Vagina (tissue), 2 donors: ENCODE data around the gene CRELD1.

Experiments used
- POLR2AphosphoS5 ChIP-seq, 2 donors: sonication (generic); formaldehyde crosslinking; IDR thresholded peaks; one replicate each; pipeline ENCODE4 v1.9.0; 2017; ENCODE audit warnings: antibody characterized with exemption in 2 of 2, mild to moderate bottlenecking in 2 of 2, low read depth in 1 of 2; ENCODE audit not compliant: insufficient read depth in 1 of 2
- TF ChIP-seq, protein P1 (sequence below), 3 experiments: fragments of 450-650 bp in 2 of 3; fragments of 200-600 bp in 1 of 3; sonication (generic) in 1 of 3; IDR thresholded peaks; one replicate each; pipeline ENCODE4 v1.5.1; 2017 to 2019; ENCODE audit warnings: antibody characterized with exemption in 3 of 3, mild to moderate bottlenecking in 2 of 3, moderate library complexity in 2 of 3

DNA sequence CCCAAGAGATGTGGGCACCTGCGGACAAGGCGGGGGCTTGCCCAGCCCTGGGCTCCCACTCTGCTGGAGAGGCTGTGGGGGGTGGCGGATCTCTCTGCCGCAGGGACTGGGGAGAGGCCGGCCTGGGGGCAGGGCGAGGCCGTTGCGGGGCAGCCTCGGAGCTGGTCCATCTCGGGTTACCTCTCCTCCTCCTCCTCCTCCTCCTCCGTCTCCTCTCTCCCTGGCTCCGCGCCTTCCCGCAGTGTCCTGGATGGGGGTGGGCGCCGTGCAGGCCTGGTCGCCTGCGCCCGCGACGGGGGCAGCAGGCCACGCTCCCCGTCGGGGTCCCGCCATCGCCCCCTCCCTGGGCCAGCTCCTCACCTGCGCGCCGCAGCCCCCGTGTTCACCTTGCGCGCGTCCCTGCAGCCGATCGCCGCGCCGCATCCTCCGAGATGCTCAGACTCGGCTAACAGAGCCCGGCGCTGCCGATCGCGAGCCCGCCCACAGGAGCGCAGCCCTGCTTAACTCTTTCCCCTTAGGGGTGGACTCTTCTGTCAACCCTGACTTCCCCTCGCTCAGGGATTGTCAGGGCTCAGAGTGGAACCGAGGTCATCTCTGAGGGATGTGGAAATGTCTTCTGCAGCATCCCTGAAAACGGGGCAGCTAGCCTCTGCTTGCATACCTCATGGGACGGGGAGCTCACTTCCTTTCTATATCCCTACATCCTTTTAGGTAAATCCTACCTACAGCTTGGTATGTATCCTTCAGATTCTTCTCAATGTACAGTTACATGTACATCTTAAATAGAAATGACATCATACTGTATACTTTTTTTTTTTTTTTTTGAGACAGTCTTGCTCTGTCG lies 18.6 kb downstream of the CRELD1 start, which contains the start of gene PRRT3:
- no peak for TF ChIP-seq POLR2AphosphoS5 (IDR thresholded peaks at IDR 0.05; ENCODE audit: insufficient read depth in 1 of 2, low read depth in 1 of 2)
- TF ChIP-seq, protein P1, sequence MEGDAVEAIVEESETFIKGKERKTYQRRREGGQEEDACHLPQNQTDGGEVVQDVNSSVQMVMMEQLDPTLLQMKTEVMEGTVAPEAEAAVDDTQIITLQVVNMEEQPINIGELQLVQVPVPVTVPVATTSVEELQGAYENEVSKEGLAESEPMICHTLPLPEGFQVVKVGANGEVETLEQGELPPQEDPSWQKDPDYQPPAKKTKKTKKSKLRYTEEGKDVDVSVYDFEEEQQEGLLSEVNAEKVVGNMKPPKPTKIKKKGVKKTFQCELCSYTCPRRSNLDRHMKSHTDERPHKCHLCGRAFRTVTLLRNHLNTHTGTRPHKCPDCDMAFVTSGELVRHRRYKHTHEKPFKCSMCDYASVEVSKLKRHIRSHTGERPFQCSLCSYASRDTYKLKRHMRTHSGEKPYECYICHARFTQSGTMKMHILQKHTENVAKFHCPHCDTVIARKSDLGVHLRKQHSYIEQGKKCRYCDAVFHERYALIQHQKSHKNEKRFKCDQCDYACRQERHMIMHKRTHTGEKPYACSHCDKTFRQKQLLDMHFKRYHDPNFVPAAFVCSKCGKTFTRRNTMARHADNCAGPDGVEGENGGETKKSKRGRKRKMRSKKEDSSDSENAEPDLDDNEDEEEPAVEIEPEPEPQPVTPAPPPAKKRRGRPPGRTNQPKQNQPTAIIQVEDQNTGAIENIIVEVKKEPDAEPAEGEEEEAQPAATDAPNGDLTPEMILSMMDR (IDR thresholded peaks at IDR 0.05), result no peak
